OCI-LY1 (cell line): ENCODE measurements around the gene C8B.

ENCODE experiments used
- H2AFZ ChIP-seq: fragments of 200-600 bp; sonication (generic), shearing (Covaris generic); 2 replicates; pipeline ENCODE4 v1.6.0; 2014; ENCODE audit warnings: antibody characterized with exemption, mild to moderate bottlenecking, low read length
- H3F3A ChIP-seq: fragments of 200-600 bp; sonication (generic), shearing (Covaris generic); 2 replicates; pipeline ENCODE4 v1.6.0; 2014; ENCODE audit warnings: mild to moderate bottlenecking, antibody characterized with exemption, low read length, moderate library complexity; ENCODE audit not compliant: insufficient read depth
- H3K27ac ChIP-seq: fragments of 200-600 bp; sonication (generic); 2 replicates; pipeline ENCODE4 v1.5.1; 2014; ENCODE audit warnings: low read length, mixed run types, mild to moderate bottlenecking, low read depth; ENCODE audit not compliant: poor library complexity, severe bottlenecking
- H3K27me3 ChIP-seq: fragments of 200-600 bp; sonication (generic); 2 replicates; pipeline ENCODE4 v1.6.0; 2014; ENCODE audit warnings: antibody characterized with exemption, mild to moderate bottlenecking, low read length, moderate library complexity; ENCODE audit not compliant: insufficient read depth
- H3K36me3 ChIP-seq: fragments of 200-600 bp; sonication (generic); 2 replicates; pipeline ENCODE4 v1.6.1; 2014; ENCODE audit warnings: mild to moderate bottlenecking, antibody characterized with exemption, low read length, moderate library complexity, mixed read lengths; ENCODE audit not compliant: insufficient read depth
- H3K4me1 ChIP-seq: fragments of 200-600 bp; sonication (generic); 2 replicates; pipeline ENCODE4 v1.5.1; 2014; ENCODE audit warnings: mild to moderate bottlenecking, low read length, moderate library complexity; ENCODE audit not compliant: insufficient read depth, severe bottlenecking
- H3K4me2 ChIP-seq: fragments of 200-600 bp; sonication (generic), shearing (Covaris generic); 2 replicates; pipeline ENCODE4 v1.6.1; 2014; ENCODE audit warnings: low read length
- H3K4me3 ChIP-seq: fragments of 200-600 bp; sonication (generic); 2 replicates; pipeline ENCODE4 v1.5.1; 2014; ENCODE audit warnings: low read length, low read depth, mild to moderate bottlenecking, mixed read lengths; ENCODE audit not compliant: poor library complexity, severe bottlenecking
- H3K79me2 ChIP-seq: fragments of 200-600 bp; shearing (Covaris generic); 2 replicates; pipeline ENCODE4 v1.6.1; 2016; ENCODE audit warnings: mixed run types, low read length, mixed read lengths; ENCODE audit not compliant: insufficient read depth
- H3K9ac ChIP-seq: fragments of 200-600 bp; sonication (generic), shearing (Covaris generic); 2 replicates; pipeline ENCODE4 v1.6.1; 2014; ENCODE audit warnings: mild to moderate bottlenecking, low read length, mixed read lengths
- H3K9me2 ChIP-seq: fragments of 200-600 bp; sonication (generic), shearing (Covaris generic); 2 replicates; pipeline ENCODE4 v1.6.1; 2014; ENCODE audit warnings: low read depth, mild to moderate bottlenecking, low read length, mixed read lengths
- H3K9me3 ChIP-seq: fragments of 200-600 bp; shearing (Covaris generic); 2 replicates; pipeline ENCODE4 v1.6.1; 2014; ENCODE audit warnings: low read length, mixed read lengths
- H4K20me1 ChIP-seq: fragments of 200-600 bp; sonication (generic), shearing (Covaris generic); 2 replicates; pipeline ENCODE4 v1.6.0; 2016; ENCODE audit warnings: mild to moderate bottlenecking, low read length; ENCODE audit not compliant: insufficient read depth
- EZH2 ChIP-seq: fragments of 200-600 bp; sonication (generic), shearing (Covaris generic); IDR thresholded peaks from 2 replicates; pipeline ENCODE4 v1.8.0; 2017; ENCODE audit warnings: borderline replicate concordance, mixed run types, mild to moderate bottlenecking, antibody characterized with exemption, low read length, moderate library complexity, mixed read lengths
- TF ChIP-seq, protein P1 (sequence below): fragments of 200-600 bp; sonication (generic), shearing (Covaris generic); IDR thresholded peaks from 2 replicates; pipeline ENCODE4 v1.5.1; 2017; ENCODE audit warnings: mild to moderate bottlenecking, antibody characterized with exemption, low read length, moderate library complexity, mixed read lengths

C8B gene

DNA sequence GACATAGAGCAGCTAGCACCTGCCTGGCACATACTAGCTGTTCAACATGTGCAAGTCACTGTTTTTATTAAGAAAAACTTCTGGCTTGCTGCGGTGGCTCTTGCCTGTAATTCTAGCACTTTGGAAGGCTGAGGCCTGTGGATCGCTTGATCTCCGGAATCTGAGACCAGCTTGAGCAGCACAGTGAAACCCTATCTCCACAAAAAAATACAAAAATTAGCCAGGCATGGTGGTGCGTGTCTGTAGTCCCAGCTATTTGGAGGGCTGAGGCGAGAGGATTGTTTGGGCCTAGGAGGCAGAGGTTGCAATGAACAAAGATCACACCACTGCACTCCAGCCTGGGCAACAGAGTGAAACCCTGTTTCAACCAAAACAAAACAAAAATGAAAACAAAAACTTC is 27.7 kb upstream of the C8B start:
- H3K4me1 ChIP-seq: no peaks in the 10 kb centered on the region

DNA sequence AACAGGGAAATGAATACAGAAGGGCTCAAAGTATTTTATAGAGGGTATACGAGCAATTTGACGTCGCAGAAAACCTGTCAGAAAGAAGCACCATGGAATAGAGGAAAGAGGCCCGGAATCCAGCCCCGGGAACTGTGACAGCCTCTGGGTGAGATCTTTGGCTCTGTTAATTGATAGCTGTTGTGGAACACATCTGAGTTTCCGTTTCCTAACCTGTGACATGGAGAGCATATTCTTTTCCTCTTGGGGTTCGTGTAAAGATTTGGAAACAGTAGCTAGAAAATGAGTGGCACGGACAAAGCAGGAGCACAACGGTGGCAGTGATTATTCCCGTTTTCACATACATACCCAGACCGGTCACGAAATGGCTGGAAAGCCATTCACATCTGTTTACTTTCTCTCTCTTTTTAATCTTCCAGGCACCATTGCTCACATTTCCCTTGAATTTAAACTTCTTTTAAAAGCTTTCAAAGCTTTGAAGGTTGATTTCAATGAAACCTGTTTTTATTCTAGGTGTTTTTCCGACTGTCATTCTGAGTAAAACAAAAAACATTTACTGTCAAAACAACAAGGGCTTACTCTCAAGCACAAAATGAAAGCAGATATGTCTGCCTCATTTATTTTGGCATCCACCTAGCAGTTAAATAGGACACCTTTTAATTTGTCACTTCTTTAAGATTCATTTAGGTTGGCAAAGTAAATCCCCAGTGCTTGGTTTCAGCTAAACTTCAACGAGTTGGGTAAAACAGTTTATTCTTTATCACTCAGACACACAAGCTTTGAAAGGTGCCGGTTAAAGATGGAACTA is 26.7 kb upstream of the C8B start:
- H3K4me3 ChIP-seq: no peak overlapping the region
- H3K4me1 ChIP-seq: no peaks in the 10 kb centered on the region
- no peak overlapping the region for H2AFZ ChIP-seq
- no peak for TF ChIP-seq EZH2
- TF ChIP-seq, protein P1, sequence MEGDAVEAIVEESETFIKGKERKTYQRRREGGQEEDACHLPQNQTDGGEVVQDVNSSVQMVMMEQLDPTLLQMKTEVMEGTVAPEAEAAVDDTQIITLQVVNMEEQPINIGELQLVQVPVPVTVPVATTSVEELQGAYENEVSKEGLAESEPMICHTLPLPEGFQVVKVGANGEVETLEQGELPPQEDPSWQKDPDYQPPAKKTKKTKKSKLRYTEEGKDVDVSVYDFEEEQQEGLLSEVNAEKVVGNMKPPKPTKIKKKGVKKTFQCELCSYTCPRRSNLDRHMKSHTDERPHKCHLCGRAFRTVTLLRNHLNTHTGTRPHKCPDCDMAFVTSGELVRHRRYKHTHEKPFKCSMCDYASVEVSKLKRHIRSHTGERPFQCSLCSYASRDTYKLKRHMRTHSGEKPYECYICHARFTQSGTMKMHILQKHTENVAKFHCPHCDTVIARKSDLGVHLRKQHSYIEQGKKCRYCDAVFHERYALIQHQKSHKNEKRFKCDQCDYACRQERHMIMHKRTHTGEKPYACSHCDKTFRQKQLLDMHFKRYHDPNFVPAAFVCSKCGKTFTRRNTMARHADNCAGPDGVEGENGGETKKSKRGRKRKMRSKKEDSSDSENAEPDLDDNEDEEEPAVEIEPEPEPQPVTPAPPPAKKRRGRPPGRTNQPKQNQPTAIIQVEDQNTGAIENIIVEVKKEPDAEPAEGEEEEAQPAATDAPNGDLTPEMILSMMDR: no peak
- no peaks in the 10 kb centered on the region for H3K36me3 ChIP-seq
- H3K27ac ChIP-seq: no peak overlapping the region
- no peaks in the 10 kb centered on the region for H3K27me3 ChIP-seq
- H3K9me3 ChIP-seq: no peaks in the 10 kb centered on the region
- no peaks in the 10 kb centered on the region for H3F3A ChIP-seq
- H3K79me2 ChIP-seq: no peaks in the 10 kb centered on the region
- H3K9ac ChIP-seq: no peak overlapping the region
- no peaks in the 10 kb centered on the region for H4K20me1 ChIP-seq
- H3K9me2 ChIP-seq: no peaks in the 10 kb centered on the region
- no peak overlapping the region for H3K4me2 ChIP-seq

More for the DNA sequence above, 27.7 kb upstream of the C8B start:
- TF ChIP-seq EZH2: no peak
- TF ChIP-seq, protein P1: no peak
- H2AFZ ChIP-seq: no peak overlapping the region
- no peak overlapping the region for H3K4me2 ChIP-seq
- no peaks in the 10 kb centered on the region for H4K20me1 ChIP-seq
- no peaks in the 10 kb centered on the region for H3K9me3 ChIP-seq
- no peaks in the 10 kb centered on the region for H3K27me3 ChIP-seq
- no peaks in the 10 kb centered on the region for H3K36me3 ChIP-seq
- no peak overlapping the region for H3K4me3 ChIP-seq
- no peak overlapping the region for H3K27ac ChIP-seq
- H3F3A ChIP-seq: no peaks in the 10 kb centered on the region
- H3K9me2 ChIP-seq: no peaks in the 10 kb centered on the region
- H3K79me2 ChIP-seq: no peaks in the 10 kb centered on the region
- H3K9ac ChIP-seq: no peak overlapping the region

DNA sequence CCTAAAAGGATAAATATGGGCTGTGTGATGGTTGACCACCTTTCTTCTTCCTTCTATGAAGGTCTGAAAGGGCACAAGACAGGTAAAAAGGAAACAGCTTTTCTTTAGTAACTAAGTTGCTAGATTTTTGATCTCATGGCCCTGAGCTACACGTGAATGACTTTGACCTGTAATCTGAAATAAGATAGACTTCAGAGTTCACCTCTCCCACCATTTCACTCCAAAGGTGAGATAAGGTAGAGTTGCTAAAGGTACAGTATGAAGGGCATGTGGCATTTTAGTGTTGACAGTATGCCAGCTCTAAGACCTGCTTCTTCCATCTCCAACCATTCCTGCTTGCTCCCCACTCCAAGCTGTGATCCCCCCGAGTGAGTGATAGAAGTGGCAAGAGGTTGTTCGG is 25.8 kb upstream of the C8B start:
- Histone ChIP-seq H3K4me3 (no peak overlapping the region), H3K4me2 (no peak overlapping the region), H3K27ac (no peak overlapping the region), H3K27me3 (no peaks in the 10 kb centered on the region), H3K9me3 (no peaks in the 10 kb centered on the region), H3K4me1 (no peaks in the 10 kb centered on the region), H3K79me2 (no peaks in the 10 kb centered on the region), H2AFZ (no peak overlapping the region), H3K36me3 (no peaks in the 10 kb centered on the region), H3K9ac (no peak overlapping the region), H3F3A (no peaks in the 10 kb centered on the region), H3K9me2 (no peaks in the 10 kb centered on the region), H4K20me1 (no peaks in the 10 kb centered on the region)
- TF ChIP-seq EZH2: no peak

DNA sequence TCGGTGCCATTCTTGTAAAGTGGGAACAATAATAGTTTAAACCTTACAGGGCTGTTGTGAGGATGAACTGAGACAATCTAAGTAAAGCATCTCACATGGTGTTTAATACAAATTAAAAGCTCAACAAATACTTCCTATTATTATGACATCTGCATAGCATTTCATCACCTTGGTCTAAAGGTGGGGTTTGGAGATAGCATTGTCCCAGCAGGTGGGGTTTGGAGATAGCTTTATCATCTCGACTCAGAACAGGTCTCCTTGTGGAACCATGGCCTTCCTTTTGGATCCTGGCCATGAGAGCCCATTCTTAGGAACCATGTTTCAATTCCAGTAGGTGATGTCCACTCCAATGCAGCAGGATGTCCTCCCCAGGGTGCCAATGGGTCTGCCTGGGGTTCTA is 20.6 kb upstream of the C8B start:
- Histone ChIP-seq H3F3A (no peaks in the 10 kb centered on the region), H3K4me1 (no peaks in the 10 kb centered on the region), H3K79me2 (no peaks in the 10 kb centered on the region), H2AFZ (no peak overlapping the region), H3K36me3 (no peaks in the 10 kb centered on the region), H3K9me3 (no peaks in the 10 kb centered on the region), H3K9ac (no peak overlapping the region), H4K20me1 (no peaks in the 10 kb centered on the region), H3K27me3 (0 out of 2 replicates have a peak, but pooled peaks cover 4% of the 10 kb centered on the region), H3K9me2 (no peaks in the 10 kb centered on the region), H3K27ac (no peak overlapping the region), H3K4me3 (no peak overlapping the region), H3K4me2 (no peak overlapping the region)
- no peak for TF ChIP-seq EZH2
- TF ChIP-seq, protein P1: no peak
